NCI-H510A (cell line): Measurements from ENCODE around the gene PLA2G10.
"Not testable (repeated sequence)": the region's sequence is repeated elsewhere in the genome, so short reads cannot be mapped to it uniquely, and the experiment has no call there.

Source experiments
- DNase-seq: peaks from one replicate; lab custom pipeline; 2025; lab: John Stamatoyannopoulos, UW

The PLA2G10 gene

GRCh38 chr16:14694129-14694528 lies at the start of gene PLA2G10:
Gene PLA2G10 (minus strand): TSS chr16:14694308. CDS start chr16:14694229, 79 bp downstream.
- not testable (repeated sequence) for DNase-seq

- DNase-seq: not testable (repeated sequence)
Measured at GRCh38 chr16:14742273-14743128, 48.4 kb upstream of the PLA2G10 start, which contains the start of gene NPIPA2. Gene NPIPA2 (plus strand): TSS chr16:14742533. CDS start chr16:14748066, 5,533 bp downstream.

GRCh38 chr16:14741794-14742193 lies 47.7 kb upstream of the PLA2G10 start:
- DNase-seq: not testable (repeated sequence)

GRCh38 chr16:14740832-14741385 lies 46.8 kb upstream of the PLA2G10 start:
- DNase-seq: not testable (repeated sequence)

GRCh38 chr16:14733233-14733632 lies 39.1 kb upstream of the PLA2G10 start:
- DNase-seq: not testable (repeated sequence)

- DNase-seq: not testable (repeated sequence)
Measured at GRCh38 chr16:14703156-14704011, 9.3 kb upstream of the PLA2G10 start, which contains the start of gene NPIPA3. Gene NPIPA3 (plus strand): TSS chr16:14703411. CDS start chr16:14708944, 5,533 bp downstream.

- DNase-seq: not testable (repeated sequence)
Measured at GRCh38 chr16:14702672-14703071, 8.6 kb upstream of the PLA2G10 start.

GRCh38 chr16:14701859-14702258 lies 7.8 kb upstream of the PLA2G10 start:
- not testable (repeated sequence) for DNase-seq

- DNase-seq: not testable (repeated sequence)
Measured at GRCh38 chr16:14685870-14686793, 8.0 kb downstream of the PLA2G10 start.

- DNase-seq: no peak
Measured at GRCh38 chr16:14682121-14682520, 12.0 kb downstream of the PLA2G10 start.

- no peak for DNase-seq
Measured at GRCh38 chr16:14681115-14681514, 13.0 kb downstream of the PLA2G10 start.

GRCh38 chr16:14680396-14680795 lies 13.7 kb downstream of the PLA2G10 start:
- not testable (repeated sequence) for DNase-seq

GRCh38 chr16:14678748-14679497 lies 15.2 kb downstream of the PLA2G10 start:
- no peak for DNase-seq

GRCh38 chr16:14677627-14678026 lies 16.5 kb downstream of the PLA2G10 start:
- no peak for DNase-seq

- no peak for DNase-seq
Measured at GRCh38 chr16:14676633-14677032, 17.5 kb downstream of the PLA2G10 start.

- DNase-seq: no peak
Measured at GRCh38 chr16:14672403-14672971, 21.6 kb downstream of the PLA2G10 start.

- no peak for DNase-seq
Measured at GRCh38 chr16:14669776-14670175, 24.3 kb downstream of the PLA2G10 start.

- no peak for DNase-seq
Measured at GRCh38 chr16:14668556-14669223, 25.4 kb downstream of the PLA2G10 start.
